Measurements from ENCODE around the gene SATB1. TPM values are rescaled to one million over a fixed set of nuclear protein-coding genes. Genes with fewer than 3 reads are reported as not detected.

Gene SATB1
- total RNA-seq, 1 donor from 2014 or later, result 81.4 TPM

DNA sequence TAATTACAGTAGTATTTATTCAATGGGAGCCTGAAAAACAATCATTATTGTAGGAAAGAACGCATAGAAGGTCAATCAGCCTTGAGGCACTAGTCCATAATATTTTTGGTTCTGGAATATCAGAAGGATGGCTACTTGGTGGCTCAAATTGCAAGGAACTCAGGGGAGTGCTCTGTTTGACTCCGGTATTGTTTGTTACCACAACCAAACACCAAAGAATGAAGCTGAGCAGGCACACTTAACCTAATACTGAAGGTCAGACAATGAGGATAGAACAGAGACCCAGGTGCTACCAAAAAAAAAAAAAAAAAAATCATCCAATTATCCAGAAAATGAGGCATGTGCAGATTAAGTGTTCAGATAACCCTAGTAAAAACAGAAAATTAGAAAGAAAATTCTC, 11.1 kb upstream of the SATB1 start:
- TF ChIP-seq, protein P1, sequence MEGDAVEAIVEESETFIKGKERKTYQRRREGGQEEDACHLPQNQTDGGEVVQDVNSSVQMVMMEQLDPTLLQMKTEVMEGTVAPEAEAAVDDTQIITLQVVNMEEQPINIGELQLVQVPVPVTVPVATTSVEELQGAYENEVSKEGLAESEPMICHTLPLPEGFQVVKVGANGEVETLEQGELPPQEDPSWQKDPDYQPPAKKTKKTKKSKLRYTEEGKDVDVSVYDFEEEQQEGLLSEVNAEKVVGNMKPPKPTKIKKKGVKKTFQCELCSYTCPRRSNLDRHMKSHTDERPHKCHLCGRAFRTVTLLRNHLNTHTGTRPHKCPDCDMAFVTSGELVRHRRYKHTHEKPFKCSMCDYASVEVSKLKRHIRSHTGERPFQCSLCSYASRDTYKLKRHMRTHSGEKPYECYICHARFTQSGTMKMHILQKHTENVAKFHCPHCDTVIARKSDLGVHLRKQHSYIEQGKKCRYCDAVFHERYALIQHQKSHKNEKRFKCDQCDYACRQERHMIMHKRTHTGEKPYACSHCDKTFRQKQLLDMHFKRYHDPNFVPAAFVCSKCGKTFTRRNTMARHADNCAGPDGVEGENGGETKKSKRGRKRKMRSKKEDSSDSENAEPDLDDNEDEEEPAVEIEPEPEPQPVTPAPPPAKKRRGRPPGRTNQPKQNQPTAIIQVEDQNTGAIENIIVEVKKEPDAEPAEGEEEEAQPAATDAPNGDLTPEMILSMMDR (IDR thresholded peaks at IDR 0.05; ENCODE audit: unreplicated experiment), result no peak
- no peaks in the 10 kb centered on the region for H3K9me3 Mint-ChIP-seq
- H3K27me3 Mint-ChIP-seq (ENCODE audit: low read depth), result peaks cover 17% of the 10 kb centered on the region
- H3K27ac Mint-ChIP-seq, result no peak overlapping the region
- peaks cover 10% of the 10 kb centered on the region for H3K4me1 Mint-ChIP-seq
- H3K4me3 Mint-ChIP-seq, result no peak overlapping the region
- no peak for DNase-seq (ENCODE audit: low spot score in 2 of 2, unreplicated experiment in 2 of 2)
- no peaks in the 10 kb centered on the region for H3K36me3 Mint-ChIP-seq

DNA sequence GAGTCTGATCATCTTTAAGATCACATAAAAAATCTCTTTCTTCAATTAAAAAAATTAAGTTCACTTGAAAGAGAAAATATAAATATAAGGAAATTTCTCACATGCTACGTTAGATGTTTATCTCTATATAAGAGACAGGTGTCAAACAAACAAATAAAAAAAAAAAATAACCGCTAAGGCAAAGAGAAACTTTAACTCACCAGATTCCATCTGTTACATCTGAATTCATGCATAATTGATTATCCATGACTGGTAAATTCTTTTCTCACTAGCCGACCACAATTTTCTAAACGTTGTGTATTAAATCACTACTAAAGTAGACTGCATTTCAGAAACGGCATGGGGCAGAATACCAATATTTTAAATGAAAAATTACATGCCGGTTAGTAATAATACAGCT, 9.6 kb upstream of the SATB1 start:
- no peak overlapping the region for H3K4me3 Mint-ChIP-seq
- TF ChIP-seq, protein P1 (IDR thresholded peaks at IDR 0.05; ENCODE audit: unreplicated experiment), result no peak
- H3K36me3 Mint-ChIP-seq, result no peaks in the 10 kb centered on the region
- peaks cover 2% of the 10 kb centered on the region for H3K4me1 Mint-ChIP-seq
- peaks cover 6% of the 10 kb centered on the region for H3K27me3 Mint-ChIP-seq (ENCODE audit: low read depth)
- DNase-seq (ENCODE audit: low spot score in 2 of 2, unreplicated experiment in 2 of 2), result no peak
- no peaks in the 10 kb centered on the region for H3K9me3 Mint-ChIP-seq
- no peak overlapping the region for H3K27ac Mint-ChIP-seq

DNA sequence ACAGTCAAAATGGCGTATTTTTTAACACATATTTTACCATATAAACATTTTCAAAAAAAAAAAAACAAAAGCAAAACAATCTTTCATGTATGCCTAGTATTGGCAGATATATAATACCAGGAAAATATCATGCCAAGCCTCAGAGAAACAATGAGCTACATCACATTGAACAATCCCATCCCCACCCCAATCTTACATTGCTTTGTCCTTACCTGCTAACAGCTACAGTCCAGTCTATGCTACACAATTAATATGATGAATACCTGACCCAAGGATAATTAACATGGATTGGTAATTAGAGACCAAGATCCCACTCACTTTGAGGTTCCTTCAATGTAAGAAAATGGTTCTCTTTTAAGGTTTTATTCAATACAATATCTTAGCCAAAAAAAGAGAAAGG, 7.6 kb upstream of the SATB1 start:
- no peaks in the 10 kb centered on the region for H3K36me3 Mint-ChIP-seq
- TF ChIP-seq, protein P1 (IDR thresholded peaks at IDR 0.05; ENCODE audit: unreplicated experiment), result no peak
- no peaks in the 10 kb centered on the region for H3K9me3 Mint-ChIP-seq
- H3K27ac Mint-ChIP-seq, result no peak overlapping the region
- peaks cover 5% of the 10 kb centered on the region for H3K4me1 Mint-ChIP-seq
- H3K27me3 Mint-ChIP-seq (ENCODE audit: low read depth), result no peaks in the 10 kb centered on the region
- no peak overlapping the region for H3K4me3 Mint-ChIP-seq
- DNase-seq (ENCODE audit: low spot score in 2 of 2, unreplicated experiment in 2 of 2), result no peak

DNA sequence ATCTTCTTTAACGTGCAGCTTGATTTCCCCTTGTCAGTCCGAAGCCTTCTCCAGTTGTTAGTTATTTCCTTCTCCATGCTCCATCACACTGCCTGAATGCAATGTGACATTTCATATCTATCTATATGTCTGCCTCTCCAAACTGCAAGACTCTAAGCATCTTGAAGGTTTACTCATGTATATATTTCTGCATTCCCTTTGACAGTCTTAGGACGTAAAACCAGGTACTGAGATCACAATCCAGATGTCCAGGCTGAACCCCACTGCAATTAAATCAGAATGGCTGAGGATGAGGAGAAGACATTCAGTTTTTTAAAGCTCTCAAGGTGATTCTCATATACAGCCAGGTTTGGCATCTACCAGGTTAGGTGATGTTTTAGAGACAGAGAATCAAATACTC, 6.1 kb upstream of the SATB1 start:
- Mint-ChIP-seq H3K4me1 (peaks cover 12% of the 10 kb centered on the region), H3K36me3 (no peaks in the 10 kb centered on the region), H3K9me3 (no peaks in the 10 kb centered on the region), H3K27ac (no peak overlapping the region), H3K4me3 (no peak overlapping the region), H3K27me3 (ENCODE audit: low read depth) (no peaks in the 10 kb centered on the region)
- no peak for DNase-seq (ENCODE audit: low spot score in 2 of 2, unreplicated experiment in 2 of 2)
- TF ChIP-seq, protein P1 (IDR thresholded peaks at IDR 0.05; ENCODE audit: unreplicated experiment), result no peak

DNA sequence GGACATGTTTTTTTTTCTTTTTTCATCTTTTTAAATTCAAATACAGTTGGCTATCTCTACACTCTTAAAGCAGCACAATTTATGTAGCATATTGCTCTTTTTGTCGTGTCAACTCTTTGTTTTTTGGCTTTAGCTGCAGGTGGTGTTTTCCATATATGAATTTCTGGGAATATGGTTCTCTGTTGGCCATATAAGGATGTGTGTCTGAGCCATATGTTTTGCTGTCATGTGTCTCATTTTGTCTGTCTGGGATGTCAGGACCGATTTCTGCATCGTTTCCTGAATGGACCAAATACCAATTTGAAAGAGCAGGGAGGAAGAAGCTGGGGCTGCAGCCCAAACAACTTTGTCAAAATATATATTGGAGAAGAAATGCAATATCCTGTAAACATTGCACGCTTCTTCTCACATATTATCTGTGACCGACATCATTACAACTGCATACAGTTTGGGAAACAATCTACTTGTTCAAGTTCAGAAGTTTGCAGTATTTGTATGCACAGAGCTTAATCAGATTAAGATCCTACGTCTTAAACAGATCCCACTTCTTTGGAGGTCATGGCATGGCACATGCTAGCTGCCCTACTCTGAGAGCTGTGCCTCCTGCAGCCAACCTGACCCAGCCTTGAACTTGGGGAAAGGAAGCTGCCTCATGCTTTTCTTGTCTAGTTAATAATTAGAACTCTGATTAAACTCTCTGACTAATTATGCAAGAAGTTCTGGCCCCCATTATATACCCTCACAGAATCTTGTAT, 4.0 kb upstream of the SATB1 start:
- no peaks in the 10 kb centered on the region for H3K27me3 Mint-ChIP-seq (ENCODE audit: low read depth)
- H3K4me3 Mint-ChIP-seq, result no peak overlapping the region
- TF ChIP-seq, protein P1 (IDR thresholded peaks at IDR 0.05; ENCODE audit: unreplicated experiment), result no peak
- H3K4me1 Mint-ChIP-seq, result peaks cover 14% of the 10 kb centered on the region
- H3K9me3 Mint-ChIP-seq, result no peaks in the 10 kb centered on the region
- no peaks in the 10 kb centered on the region for H3K36me3 Mint-ChIP-seq
- no peak for DNase-seq (ENCODE audit: low spot score in 2 of 2, unreplicated experiment in 2 of 2)
- no peak overlapping the region for H3K27ac Mint-ChIP-seq

All from mesothelial cell of epicardium (in vitro differentiated cells).